Mucosa of rectum (tissue), 2 donors: ENCODE measurements around the gene PDGFA.

Source experiments
- H3K27ac ChIP-seq, 2 donors: one replicate each; pipeline ENCODE4 v1.7.0; 2013; ENCODE audit warnings: inconsistent platforms in 2 of 2, low read depth in 2 of 2, low read length in 2 of 2
- H3K27me3 ChIP-seq, 2 donors: one replicate each; pipeline ENCODE4 v1.7.0; 2013; ENCODE audit warnings: low read length in 2 of 2; ENCODE audit not compliant: control insufficient read depth in 2 of 2, insufficient read depth in 2 of 2
- H3K36me3 ChIP-seq, 2 donors: one replicate each; pipeline ENCODE4 v1.7.0; 2013; ENCODE audit warnings: low read length in 2 of 2; ENCODE audit not compliant: control insufficient read depth in 2 of 2, insufficient read depth in 2 of 2
- H3K4me1 ChIP-seq, 2 donors: one replicate each; pipeline ENCODE4 v1.7.0; 2013; ENCODE audit warnings: low read length in 2 of 2, mild to moderate bottlenecking in 1 of 2; ENCODE audit not compliant: control insufficient read depth in 2 of 2, insufficient read depth in 2 of 2
- H3K4me3 ChIP-seq, 2 donors: one replicate each; pipeline ENCODE4 v1.7.0; 2013; ENCODE audit warnings: low read length in 2 of 2
- H3K9ac ChIP-seq, 2 donors: one replicate each; pipeline ENCODE4 v1.7.0; 2013; ENCODE audit warnings: low read length in 2 of 2, low read depth in 1 of 2, mild to moderate bottlenecking in 1 of 2
- H3K9me3 ChIP-seq, 2 donors: one replicate each; pipeline ENCODE4 v1.7.0; 2013; ENCODE audit warnings: low read length in 2 of 2; ENCODE audit not compliant: control insufficient read depth in 2 of 2
- donor health status: healthy.
- donor health status: Normal muscosa, but diverticular disease.

Gene PDGFA

DNA sequence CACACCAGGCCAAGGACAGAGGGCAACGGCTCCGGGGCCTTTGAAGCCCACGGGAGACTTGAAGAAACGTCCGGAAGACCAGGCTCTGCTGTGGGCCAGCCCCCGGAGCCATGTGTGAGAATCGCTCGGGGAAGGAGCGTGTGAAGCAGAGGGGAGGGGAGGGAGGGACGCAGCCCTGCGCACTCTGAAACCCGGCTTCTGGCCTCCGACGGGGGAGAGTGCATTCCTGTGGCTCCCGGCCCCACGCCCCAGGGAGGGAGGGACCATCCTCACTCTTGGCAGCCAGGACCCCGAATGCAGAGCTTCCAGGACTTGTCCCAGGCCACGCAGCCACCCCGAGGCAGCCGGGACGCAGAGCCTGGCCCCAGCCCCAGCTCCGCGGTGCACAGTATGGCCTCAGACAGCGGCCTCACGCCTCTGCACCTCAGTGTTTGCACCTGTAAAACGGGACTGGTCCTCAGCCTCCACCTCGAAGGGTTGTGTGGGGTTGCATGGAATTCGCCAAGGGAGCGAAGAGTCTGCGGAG, 67.4 kb downstream of the PDGFA start:
- Histone ChIP-seq H3K4me3 (no peak overlapping the region), H3K27ac (no peak overlapping the region), H3K36me3 (no peaks in the 10 kb centered on the region), H3K9me3 (no peaks in the 10 kb centered on the region), H3K27me3 (peaks cover 14 to 22% of the 10 kb centered on the region in 2 donors), H3K9ac (no peak overlapping the region), H3K4me1 (peaks cover 0 to 3% of the 10 kb centered on the region in 2 donors)

- Histone ChIP-seq H3K27ac (no peak overlapping the region), H3K4me1 (peaks cover 0 to 3% of the 10 kb centered on the region in 2 donors), H3K36me3 (no peaks in the 10 kb centered on the region), H3K4me3 (no peak overlapping the region), H3K27me3 (peaks cover 14 to 22% of the 10 kb centered on the region in 2 donors), H3K9ac (no peak overlapping the region), H3K9me3 (no peaks in the 10 kb centered on the region)
Measured at GRCh38 chr7:451255-452225, 68.1 kb downstream of the PDGFA start.

- no peak overlapping the region for H3K27ac ChIP-seq
- H3K4me3 ChIP-seq: no peak overlapping the region
- H3K27me3 ChIP-seq: peaks cover 14 to 22% of the 10 kb centered on the region in 2 donors
Measured at GRCh38 chr7:450741-451140, 68.9 kb downstream of the PDGFA start.

DNA sequence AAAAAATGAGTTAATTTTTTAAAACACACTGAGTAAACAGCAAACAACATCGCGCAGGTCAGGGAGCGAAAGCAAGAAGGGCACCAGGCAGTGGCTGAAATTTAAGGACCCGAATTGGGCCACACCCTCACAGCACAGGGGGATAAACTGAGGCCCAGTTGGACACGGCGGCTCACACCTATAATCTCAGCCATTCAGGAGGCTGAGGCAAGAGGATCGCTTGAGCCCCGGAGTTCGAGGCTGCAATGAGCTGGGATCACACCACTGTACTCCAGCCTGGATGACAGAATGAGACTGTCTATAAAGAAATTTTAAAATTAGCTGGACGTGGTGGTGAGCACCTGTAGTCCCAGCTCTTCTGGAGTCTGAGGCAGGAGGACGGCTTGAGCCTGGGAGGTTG, 69.6 kb downstream of the PDGFA start:
- H3K4me1 ChIP-seq: no peaks in the 10 kb centered on the region
- H3K4me3 ChIP-seq: no peak overlapping the region
- no peak overlapping the region for H3K9ac ChIP-seq
- H3K27me3 ChIP-seq: peaks cover 14 to 18% of the 10 kb centered on the region in 2 donors
- no peaks in the 10 kb centered on the region for H3K36me3 ChIP-seq
- H3K27ac ChIP-seq: no peak overlapping the region
- no peaks in the 10 kb centered on the region for H3K9me3 ChIP-seq

More at GRCh38 chr7:450741-451140, 68.9 kb downstream of the PDGFA start:
- Histone ChIP-seq H3K9ac (no peak overlapping the region), H3K4me1 (peaks cover 0 to 3% of the 10 kb centered on the region in 2 donors), H3K9me3 (no peaks in the 10 kb centered on the region), H3K36me3 (no peaks in the 10 kb centered on the region)

DNA sequence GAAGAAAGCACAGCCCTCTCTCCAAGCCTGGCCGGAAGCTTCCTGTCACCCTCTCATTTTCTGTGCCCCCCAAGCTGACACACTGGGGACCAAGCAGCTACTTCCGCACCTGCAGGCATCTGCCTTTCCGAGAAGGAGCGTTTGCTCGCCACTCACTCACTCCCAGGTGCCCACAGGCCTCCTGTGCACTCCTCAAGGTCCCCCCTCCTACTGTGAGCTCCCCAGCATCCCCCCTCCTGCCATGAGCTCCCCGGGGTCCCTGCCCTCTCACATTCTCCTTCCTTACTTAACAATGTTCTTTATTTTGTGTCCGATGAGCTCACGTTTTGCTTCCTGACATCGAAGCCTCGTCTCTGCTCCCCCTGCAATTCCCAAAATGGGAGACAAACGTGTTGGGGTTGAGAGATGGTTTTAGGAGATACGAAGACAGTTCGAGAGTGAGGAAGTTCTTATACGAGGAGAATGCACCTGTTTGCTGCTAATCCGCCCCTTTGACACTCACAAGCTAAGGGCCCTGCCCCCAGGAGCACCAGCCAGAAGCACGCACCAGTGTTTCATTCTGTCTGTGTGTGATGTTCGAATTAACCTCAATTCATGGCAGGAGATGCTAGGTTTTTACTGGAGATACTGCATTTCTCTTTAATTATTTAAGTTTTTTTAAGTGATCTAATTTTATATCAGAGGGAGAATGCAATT, 70.2 kb downstream of the PDGFA start:
- Histone ChIP-seq H3K27me3 (peaks cover 14 to 18% of the 10 kb centered on the region in 2 donors), H3K4me3 (no peak overlapping the region), H3K9me3 (no peaks in the 10 kb centered on the region)

DNA sequence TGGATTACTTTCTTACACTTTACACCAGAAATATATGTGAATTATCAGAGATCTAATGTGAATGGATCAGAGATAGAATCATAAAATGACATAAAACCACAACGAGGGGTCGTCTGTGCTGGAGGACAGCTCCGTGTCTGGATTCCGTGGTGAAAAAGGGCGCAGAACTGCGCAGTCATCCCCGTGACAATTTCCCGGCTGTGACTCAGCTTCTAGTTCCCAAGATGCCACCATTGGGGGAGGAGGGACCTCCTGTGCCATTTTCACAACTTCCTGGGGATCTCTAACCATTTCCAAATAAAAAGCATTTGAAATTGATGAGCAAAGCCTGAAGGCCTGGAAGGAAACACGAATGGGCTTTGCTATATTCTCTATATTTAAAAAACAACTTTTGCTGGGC, 72.1 kb downstream of the PDGFA start:
- Histone ChIP-seq H3K27ac (no peak overlapping the region), H3K4me1 (no peaks in the 10 kb centered on the region), H3K27me3 (peaks cover 8 to 9% of the 10 kb centered on the region in 2 donors), H3K9ac (no peak overlapping the region), H3K9me3 (no peaks in the 10 kb centered on the region), H3K4me3 (no peak overlapping the region), H3K36me3 (no peaks in the 10 kb centered on the region)

More for the DNA sequence above, 70.2 kb downstream of the PDGFA start:
- Histone ChIP-seq H3K36me3 (no peaks in the 10 kb centered on the region), H3K27ac (no peak overlapping the region), H3K4me1 (no peaks in the 10 kb centered on the region), H3K9ac (no peak overlapping the region)
